RWPE2 (cell line): ENCODE measurements around the gene FLYWCH2.
"Not testable (repeated sequence)": the region's sequence is repeated elsewhere in the genome, so short reads cannot be mapped to it uniquely, and the experiment has no call there.

ENCODE experiments used
- ATAC-seq: fragments of 200-7000 bp; cut with Tn5 transposase; 3 replicates; pipeline ENCODE4 v1.9.1; 2021; ENCODE audit warnings: low read depth
- DNase-seq: peaks from one replicate; pipeline ENCODE4 v3.0.0-alpha.2; 2020; ENCODE audit warnings: low spot score
- H3K27ac ChIP-seq: fragments of 450-650 bp; 2 replicates; pipeline ENCODE4 v1.5.1; 2017; ENCODE audit warnings: mild to moderate bottlenecking; ENCODE audit not compliant: poor library complexity, severe bottlenecking
- H3K27me3 ChIP-seq: fragments of 250-450 bp; sonication (Bioruptor Pico); 2 replicates; pipeline ENCODE4 v1.5.1; 2021; ENCODE audit warnings: mild to moderate bottlenecking, moderate library complexity; ENCODE audit not compliant: insufficient read depth, poor library complexity, severe bottlenecking
- H3K36me3 ChIP-seq: fragments of 250-450 bp; sonication (Bioruptor Pico); 2 replicates; pipeline ENCODE4 v1.5.1; 2020; ENCODE audit warnings: low read depth, mild to moderate bottlenecking, moderate library complexity
- H3K4me1 ChIP-seq: fragments of 250-450 bp; sonication (Bioruptor Pico); 2 replicates; pipeline ENCODE4 v1.5.1; 2021; ENCODE audit warnings: mild to moderate bottlenecking, moderate library complexity; ENCODE audit not compliant: insufficient read depth, poor library complexity, severe bottlenecking
- H3K4me3 ChIP-seq: fragments of 250-450 bp; sonication (Bioruptor Pico); 2 replicates; pipeline ENCODE4 v1.5.1; 2021; ENCODE audit warnings: mild to moderate bottlenecking, moderate library complexity; ENCODE audit not compliant: severe bottlenecking
- H3K9me3 ChIP-seq: fragments of 250-450 bp; sonication (Bioruptor Pico); 2 replicates; pipeline ENCODE4 v1.5.1; 2021; ENCODE audit warnings: mild to moderate bottlenecking, moderate library complexity; ENCODE audit not compliant: severe bottlenecking
- CTCF ChIP-seq: fragments of 450-650 bp; IDR thresholded peaks from one replicate; pipeline ENCODE4 v1.5.1; 2017; ENCODE audit warnings: mild to moderate bottlenecking, moderate library complexity; ENCODE audit not compliant: poor library complexity, severe bottlenecking

The FLYWCH2 gene

GRCh38 chr16:2905241-2905987, 22.4 kb downstream of the FLYWCH2 start:
- peak overlapping the region; percentile 76 for H3K4me3 ChIP-seq
- peaks cover 6% of the 10 kb centered on the region for H3K4me1 ChIP-seq
- H3K27me3 ChIP-seq: no peaks in the 10 kb centered on the region
- ATAC-seq (peak; percentile 79), DNase-seq (peak; percentile 99)
- H3K36me3 ChIP-seq: no peaks in the 10 kb centered on the region
- TF ChIP-seq CTCF: no peak
- no peaks in the 10 kb centered on the region for H3K9me3 ChIP-seq
- peak overlapping the region; percentile 80 for H3K27ac ChIP-seq

GRCh38 chr16:2905988-2906387, 23.0 kb downstream of the FLYWCH2 start:
- Histone ChIP-seq H3K9me3 (no peaks in the 10 kb centered on the region), H3K27ac (peak overlapping the region; percentile 20), H3K4me1 (peaks cover 10% of the 10 kb centered on the region), H3K36me3 (no peaks in the 10 kb centered on the region), H3K27me3 (no peaks in the 10 kb centered on the region), H3K4me3 (no peak overlapping the region)
- DNase-seq (no peak), ATAC-seq (peak; percentile 83)
- TF ChIP-seq CTCF: no peak

- H3K27ac ChIP-seq, H3K9me3 ChIP-seq, DNase-seq, ATAC-seq, H3K4me3 ChIP-seq, H3K36me3 ChIP-seq, H3K27me3 ChIP-seq: not testable (repeated sequence)
- peak; percentile 88 for TF ChIP-seq CTCF
- H3K4me1 ChIP-seq: peaks cover 15% of the 10 kb centered on the region
Measured at GRCh38 chr16:2907084-2907753, 24.2 kb downstream of the FLYWCH2 start.

GRCh38 chr16:2910441-2910969, 27.5 kb downstream of the FLYWCH2 start:
- Histone ChIP-seq H3K27me3 (no peaks in the 10 kb centered on the region), H3K9me3 (no peaks in the 10 kb centered on the region), H3K27ac (peak overlapping the region; percentile 37), H3K4me3 (no peak overlapping the region), H3K36me3 (peaks cover 14% of the 10 kb centered on the region; the same call in 1 of the 2 replicates), H3K4me1 (peaks cover 26% of the 10 kb centered on the region)
- DNase-seq: no peak
- no peak for TF ChIP-seq CTCF
- no peak for ATAC-seq
